Keratinocyte (primary cell): ENCODE data around the gene CPED1. TPM values are rescaled to one million over a fixed set of nuclear protein-coding genes. Genes with fewer than 3 reads are reported as not detected.

Experiments used
- DNase-seq: peaks from one replicate; pipeline ENCODE4 v3.0.0-alpha.2; 2011; ENCODE audit warnings: low read depth, missing footprints, low spot score
- FAIRE-seq: peaks from 2 replicates; lab custom pipeline; 2011; peaks lifted over from hg19 to GRCh38; lab: Jason Lieb, UNC
- H2AFZ ChIP-seq: 2 replicates; pipeline ENCODE4 v1.6.0; 2012; ENCODE audit warnings: low read length, control low read depth, inconsistent platforms; ENCODE audit not compliant: control insufficient read depth
- H3K27ac ChIP-seq: 2 replicates; pipeline ENCODE4 v1.5.1; 2011; ENCODE audit warnings: low read length; ENCODE audit not compliant: control insufficient read depth, insufficient read depth
- H3K27me3 ChIP-seq: 3 replicates; pipeline ENCODE4 v1.6.0; 2011; ENCODE audit warnings: low read length; ENCODE audit not compliant: control insufficient read depth, insufficient read depth; ENCODE audit errors: extremely low read depth
- H3K36me3 ChIP-seq, 2 experiments: 2 replicates in 1 of 2; 3 replicates in 1 of 2; pipeline ENCODE4 v1.5.1; 2011; ENCODE audit warnings: low read length in 2 of 2, mild to moderate bottlenecking in 1 of 2; ENCODE audit not compliant: control insufficient read depth in 2 of 2, insufficient read depth in 2 of 2; ENCODE audit errors: extremely low read depth in 1 of 2
- H3K4me1 ChIP-seq: 3 replicates; pipeline ENCODE4 v1.5.1; 2011; ENCODE audit warnings: low read length; ENCODE audit not compliant: control insufficient read depth, insufficient read depth; ENCODE audit errors: extremely low read depth
- H3K4me2 ChIP-seq: 3 replicates; pipeline ENCODE4 v1.6.0; 2011; ENCODE audit warnings: low read depth, low read length; ENCODE audit not compliant: control insufficient read depth, insufficient read depth; ENCODE audit errors: extremely low read depth
- H3K4me3 ChIP-seq, 3 experiments: fragments of 200-600 bp in 1 of 3; sonication (generic) in 1 of 3; 2 replicates in 2 of 3; 3 replicates in 1 of 3; pipeline ENCODE4 v1.5.1; 2011 to 2016; ENCODE audit warnings: low read length in 3 of 3, mild to moderate bottlenecking in 3 of 3, control low read depth in 2 of 3, inconsistent platforms in 1 of 3, low read depth in 1 of 3, mixed read lengths in 1 of 3, mixed run types in 1 of 3, moderate library complexity in 1 of 3; ENCODE audit not compliant: control insufficient read depth in 2 of 3, insufficient read depth in 2 of 3; ENCODE audit errors: extremely low read depth in 1 of 3
- H3K79me2 ChIP-seq: 2 replicates; pipeline ENCODE4 v1.6.0; 2012; ENCODE audit warnings: low read length; ENCODE audit not compliant: control insufficient read depth, insufficient read depth
- H3K9ac ChIP-seq: 3 replicates; pipeline ENCODE4 v1.6.0; 2011; ENCODE audit warnings: low read length; ENCODE audit not compliant: control insufficient read depth, insufficient read depth; ENCODE audit errors: extremely low read depth
- H3K9me1 ChIP-seq: 3 replicates; pipeline ENCODE4 v1.6.0; 2011; ENCODE audit warnings: low read length; ENCODE audit not compliant: control insufficient read depth, insufficient read depth; ENCODE audit errors: extremely low read depth
- H3K9me3 ChIP-seq: 2 replicates; pipeline ENCODE4 v1.5.1; 2012; ENCODE audit warnings: low read depth, low read length; ENCODE audit not compliant: control insufficient read depth
- H4K20me1 ChIP-seq: 3 replicates; pipeline ENCODE4 v1.6.0; 2011; ENCODE audit warnings: low read length; ENCODE audit not compliant: control insufficient read depth, insufficient read depth; ENCODE audit errors: extremely low read depth
- EZH2 ChIP-seq: IDR thresholded peaks from one replicate; pipeline ENCODE4 v1.6.1; 2012; ENCODE audit warnings: inconsistent platforms, mild to moderate bottlenecking, low read length, moderate library complexity
- dilution Hi-C: fragments of 300-500 bp; cut with MboI; formaldehyde crosslinking; loops from one replicate; pipeline ENCODE4 v1.7.0; 2020; ENCODE audit warnings: low sequenced_read_pairs; ENCODE audit not compliant: extremely low pct_ligation_motif_present
- polyA plus RNA-seq, 5 experiments: library from polyadenylated mRNA; depleted of rRNA in 3 of 5; stranded (reverse) in 3 of 5; stranded (forward) in 1 of 5; unstranded in 1 of 5; fragments of >200 nt; gene quantifications; 1 replicate in 1 of 5; 2 replicates in 3 of 5; 3 replicates in 1 of 5; pipeline versions ENCODE4 v1.2.1 to v1.2.3, GENCODE V29; 2011 to 2012; ENCODE audit warnings: missing spikeins in 2 of 5, low read depth in 1 of 5, low replicate concordance in 1 of 5
- TF ChIP-seq, protein P1 (sequence below), 3 experiments: IDR thresholded peaks in 1 of 3; conservative IDR thresholded peaks in 1 of 3; optimal IDR thresholded peaks in 1 of 3; 2 replicates in 2 of 3; 3 replicates in 1 of 3; pipeline versions ENCODE3 to v1.5.1; 2011; ENCODE audit warnings: low read length in 3 of 3, mild to moderate bottlenecking in 3 of 3, moderate library complexity in 2 of 3, control low read depth in 1 of 3, inconsistent platforms in 1 of 3; ENCODE audit not compliant: insufficient read depth in 2 of 3; ENCODE audit errors: extremely low read depth in 1 of 3

CPED1 gene
- polyA plus RNA-seq, 1 donor (not counting 4 experiments of a cell fraction or from before 2014, with no cell fraction given), result 0.62 TPM

DNA sequence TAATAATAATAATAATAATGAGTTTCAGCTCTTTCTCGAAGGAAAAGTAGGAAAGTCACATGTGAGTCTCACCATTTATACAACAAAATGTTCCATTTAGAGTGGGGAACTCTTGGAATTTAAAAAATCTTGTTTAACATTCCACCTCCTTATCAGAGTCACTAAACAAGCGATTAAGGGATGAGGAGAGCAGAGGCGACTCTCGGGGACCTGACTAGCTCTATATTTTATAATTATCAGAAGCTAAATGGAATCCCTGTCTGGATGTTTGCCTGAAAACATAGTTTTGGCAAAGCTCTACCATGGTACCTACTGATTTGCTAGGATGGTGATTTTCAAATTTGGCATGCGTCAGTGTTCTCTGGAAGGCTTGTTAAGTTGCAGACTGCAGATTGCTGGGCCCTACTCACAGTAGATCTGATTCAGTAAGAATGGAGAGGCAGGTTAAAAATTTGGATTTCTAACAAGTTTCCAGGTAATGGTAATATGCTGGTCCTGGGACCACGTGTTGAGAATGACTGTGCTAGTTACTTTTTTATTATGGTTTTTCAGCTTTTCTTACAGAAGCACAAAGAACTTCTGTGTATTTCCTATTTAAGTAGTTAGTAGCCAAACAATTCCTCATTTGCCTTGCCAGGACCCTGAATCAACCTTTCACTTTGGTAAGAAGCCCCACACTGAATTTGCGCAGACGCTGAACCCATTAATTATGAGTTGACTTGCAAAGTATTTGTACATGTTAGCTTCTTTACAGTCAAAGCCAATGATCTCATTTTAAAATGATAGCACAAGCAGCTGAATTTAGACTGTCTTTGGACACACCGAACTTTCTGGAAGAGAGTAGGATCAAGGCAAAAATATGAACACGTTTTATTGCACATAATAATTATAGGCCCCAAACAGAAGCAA is 39.5 kb downstream of the CPED1 start:
- H3K79me2 ChIP-seq, result no peaks in the 10 kb centered on the region
- H2AFZ ChIP-seq, result no peak overlapping the region
- TF ChIP-seq EZH2, result no peak
- TF ChIP-seq, protein P1, sequence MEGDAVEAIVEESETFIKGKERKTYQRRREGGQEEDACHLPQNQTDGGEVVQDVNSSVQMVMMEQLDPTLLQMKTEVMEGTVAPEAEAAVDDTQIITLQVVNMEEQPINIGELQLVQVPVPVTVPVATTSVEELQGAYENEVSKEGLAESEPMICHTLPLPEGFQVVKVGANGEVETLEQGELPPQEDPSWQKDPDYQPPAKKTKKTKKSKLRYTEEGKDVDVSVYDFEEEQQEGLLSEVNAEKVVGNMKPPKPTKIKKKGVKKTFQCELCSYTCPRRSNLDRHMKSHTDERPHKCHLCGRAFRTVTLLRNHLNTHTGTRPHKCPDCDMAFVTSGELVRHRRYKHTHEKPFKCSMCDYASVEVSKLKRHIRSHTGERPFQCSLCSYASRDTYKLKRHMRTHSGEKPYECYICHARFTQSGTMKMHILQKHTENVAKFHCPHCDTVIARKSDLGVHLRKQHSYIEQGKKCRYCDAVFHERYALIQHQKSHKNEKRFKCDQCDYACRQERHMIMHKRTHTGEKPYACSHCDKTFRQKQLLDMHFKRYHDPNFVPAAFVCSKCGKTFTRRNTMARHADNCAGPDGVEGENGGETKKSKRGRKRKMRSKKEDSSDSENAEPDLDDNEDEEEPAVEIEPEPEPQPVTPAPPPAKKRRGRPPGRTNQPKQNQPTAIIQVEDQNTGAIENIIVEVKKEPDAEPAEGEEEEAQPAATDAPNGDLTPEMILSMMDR (optimal IDR thresholded peaks at IDR 0.05 in 1 of 3, IDR thresholded peaks at IDR 0.05 in 1 of 3, conservative IDR thresholded peaks at IDR 0.05 in 1 of 3; ENCODE audit: extremely low read depth in 1 of 3, insufficient read depth in 2 of 3, low read length in 3 of 3), result no peak
- no peaks in the 10 kb centered on the region for H3K9me1 ChIP-seq
- dilution Hi-C loops, result no loop called here
- DNase-seq (no peak), FAIRE-seq (no peak)
- no peak overlapping the region for H3K4me3 ChIP-seq
- no peak overlapping the region for H3K9ac ChIP-seq
- no peak overlapping the region for H3K27ac ChIP-seq
- H3K4me1 ChIP-seq, result no peaks in the 10 kb centered on the region
- H3K36me3 ChIP-seq, result no peaks in the 10 kb centered on the region
- H4K20me1 ChIP-seq, result no peaks in the 10 kb centered on the region
- H3K9me3 ChIP-seq, result no peaks in the 10 kb centered on the region
- no peak overlapping the region for H3K4me2 ChIP-seq
- H3K27me3 ChIP-seq, result no peaks in the 10 kb centered on the region

DNA sequence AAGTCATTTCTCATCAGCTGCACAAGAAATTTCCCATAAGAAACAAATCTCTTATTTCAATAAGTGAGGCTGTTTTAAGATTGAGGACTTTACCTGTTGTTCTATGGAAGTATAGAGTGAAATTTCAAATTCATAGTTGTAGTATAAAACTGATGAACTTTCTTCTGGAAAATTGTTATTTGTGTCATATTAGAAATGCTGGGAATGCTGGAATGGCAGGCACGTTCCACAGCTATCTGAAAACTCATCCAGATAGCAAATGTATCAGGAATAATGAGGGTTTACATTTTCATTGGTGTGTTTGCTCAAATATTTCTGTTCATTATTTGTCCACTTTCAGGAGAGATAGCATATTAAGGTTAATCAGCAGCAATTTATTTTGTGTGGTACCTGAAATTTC is 40.8 kb downstream of the CPED1 start:
- dilution Hi-C loops, result no loop called here
- Histone ChIP-seq H3K9ac (no peak overlapping the region), H3K9me3 (no peaks in the 10 kb centered on the region), H2AFZ (no peak overlapping the region), H3K4me2 (no peak overlapping the region), H3K79me2 (no peaks in the 10 kb centered on the region), H3K9me1 (no peaks in the 10 kb centered on the region), H3K4me3 (no peak overlapping the region), H3K27me3 (no peaks in the 10 kb centered on the region), H4K20me1 (no peaks in the 10 kb centered on the region), H3K36me3 (no peaks in the 10 kb centered on the region), H3K4me1 (no peaks in the 10 kb centered on the region), H3K27ac (no peak overlapping the region)
- FAIRE-seq (no peak), DNase-seq (no peak)
- no peak for TF ChIP-seq EZH2
- TF ChIP-seq, protein P1 (optimal IDR thresholded peaks at IDR 0.05 in 1 of 3, IDR thresholded peaks at IDR 0.05 in 1 of 3, conservative IDR thresholded peaks at IDR 0.05 in 1 of 3; ENCODE audit: extremely low read depth in 1 of 3, insufficient read depth in 2 of 3, low read length in 3 of 3), result no peak
